Measurements from ENCODE around the gene ZNF844.

The ZNF844 gene

GRCh38 chr19:12052497-12053169, 11.9 kb upstream of the ZNF844 start, which contains the start of gene ZNF878 (continued):
- no peak for TF ChIP-seq ZNF677 (tag by site-specific recombination; IDR thresholded peaks at IDR 0.05)
- no peak for TF ChIP-seq ZFP37 (tag by site-specific recombination; IDR thresholded peaks at IDR 0.05)
- TF ChIP-seq KLF16 (tag by site-specific recombination; IDR thresholded peaks at IDR 0.05), result no peak
- TF ChIP-seq SCRT2 (tag by site-specific recombination; IDR thresholded peaks at IDR 0.05), result no peak; the same call in 1 of the 2 replicates
- TF ChIP-seq REPIN1 (tag by site-specific recombination; IDR thresholded peaks at IDR 0.05; ENCODE audit: low read depth), result no peak
- TF ChIP-seq ZNF157 (tag by site-specific recombination; IDR thresholded peaks at IDR 0.05), result no peak
- TF ChIP-seq ZNF692 (tag by site-specific recombination; IDR thresholded peaks at IDR 0.05), result 0 out of 2 replicates have a peak, but pooled peaks have one; percentile 30
- TF ChIP-seq PATZ1 (tag by site-specific recombination; IDR thresholded peaks at IDR 0.05), result peak; percentile 25; the same call in 1 of the 2 replicates
- no peak for TF ChIP-seq ZFP41 (tag by site-specific recombination; IDR thresholded peaks at IDR 0.05; ENCODE audit: borderline replicate concordance)
- no peak for TF ChIP-seq ZFP69B (tag by site-specific recombination; IDR thresholded peaks at IDR 0.05)
- 0 out of 2 replicates have a peak, but pooled peaks have one; percentile 19 for TF ChIP-seq ZNF335 (tag by site-specific recombination; conservative IDR thresholded peaks at IDR 0.05)
- no peak for TF ChIP-seq ZNF449 (tag by site-specific recombination; IDR thresholded peaks at IDR 0.05)
- no peak for TF ChIP-seq ZNF639 (tag by site-specific recombination; IDR thresholded peaks at IDR 0.05)
- no peak for TF ChIP-seq ZBTB1 (tag by site-specific recombination; IDR thresholded peaks at IDR 0.05)
- TF ChIP-seq ZNF433 (tag by site-specific recombination; IDR thresholded peaks at IDR 0.05; ENCODE audit: low read depth), result no peak
- TF ChIP-seq ZNF280D (tag by site-specific recombination; IDR thresholded peaks at IDR 0.05), result no peak
- TF ChIP-seq ZNF488 (tag by site-specific recombination; IDR thresholded peaks at IDR 0.05), result no peak
- TF ChIP-seq ZNF837 (tag by site-specific recombination; IDR thresholded peaks at IDR 0.05), result no peak
- TF ChIP-seq KLF9 (tag by site-specific recombination; IDR thresholded peaks at IDR 0.05; ENCODE audit: low read depth), result no peak
- TF ChIP-seq ZBTB17 (tag by site-specific recombination; IDR thresholded peaks at IDR 0.05), result peak; percentile 23; the same call in 1 of the 2 replicates
- TF ChIP-seq ZEB2 (tag by site-specific recombination; IDR thresholded peaks at IDR 0.05), result no peak
- TF ChIP-seq ZNF600 (tag by site-specific recombination; IDR thresholded peaks at IDR 0.05), result no peak
- TF ChIP-seq EGR2 (tag by site-specific recombination; IDR thresholded peaks at IDR 0.05; ENCODE audit: low read depth), result no peak
- TF ChIP-seq ZNF571 (tag by site-specific recombination; IDR thresholded peaks at IDR 0.05), result no peak
- TF ChIP-seq ZNF2 (tag by site-specific recombination; IDR thresholded peaks at IDR 0.05), result no peak
- TF ChIP-seq ZNF707 (tag by site-specific recombination; IDR thresholded peaks at IDR 0.05), result no peak
- TF ChIP-seq ZNF398 (tag by site-specific recombination; IDR thresholded peaks at IDR 0.05), result no peak
- TF ChIP-seq ZNF350 (tag by site-specific recombination; IDR thresholded peaks at IDR 0.05), result no peak
